Spleen (tissue), 7 donors: ENCODE data around the gene C1orf53.

Experiments used
- CTCF ChIP-seq, 11 experiments: fragments of 200-600 bp in 7 of 11; fragments of 450-650 bp in 4 of 11; sonication (generic) in 4 of 11; IDR thresholded peaks in 8 of 11; conservative IDR thresholded peaks in 3 of 11; 1 replicate in 7 of 11; 2 replicates in 4 of 11; pipeline versions ENCODE4 v1.4.0 to v1.8.0; 2016 to 2021; ENCODE audit warnings: antibody characterized with exemption in 11 of 11, inconsistent platforms in 4 of 11, mild to moderate bottlenecking in 1 of 11
- POLR2AphosphoS5 ChIP-seq, 3 donors: sonication (generic); formaldehyde crosslinking; IDR thresholded peaks; one replicate each; pipeline ENCODE4 v1.5.1; 2017; ENCODE audit warnings: antibody characterized with exemption in 3 of 3
- donor health status: DM: no; HTN: no; CAD: no; lungs with moderate emphysema.
- donor health status: DM: no; HTN: no; CAD: no.
- donor health status: DM: no; HTN: no; CAD: no.

- TF ChIP-seq POLR2AphosphoS5 (IDR thresholded peaks at IDR 0.05): no peak
- no peak for TF ChIP-seq CTCF (IDR thresholded peaks at IDR 0.05 in 8 of 11, conservative IDR thresholded peaks at IDR 0.05 in 3 of 11)
These were observed 25.5 kb upstream of the C1orf53 start for GRCh38 chr1:197876894-197877293.
